AG09309 (cell line): Measurements from ENCODE around the gene FRAS1.

Experiments used
- DNase-seq: peaks from one replicate; pipeline ENCODE4 v3.0.0-alpha.2; 2010; ENCODE audit warnings: low read depth
- H3K4me3 ChIP-seq: 2 replicates; pipeline ENCODE4 v1.5.1; 2011; ENCODE audit warnings: mild to moderate bottlenecking, low read depth, low read length, moderate library complexity; ENCODE audit not compliant: control insufficient read depth
- CTCF ChIP-seq: IDR thresholded peaks from 2 replicates; pipeline ENCODE4 v1.5.1; 2011; ENCODE audit warnings: mild to moderate bottlenecking, low read depth, low read length, inconsistent platforms; ENCODE audit not compliant: insufficient read depth, control insufficient read depth; ENCODE audit errors: missing control alignments

Gene FRAS1

GRCh38 chr4:78417603-78418002 is 360.5 kb downstream of the FRAS1 start:
- H3K4me3 ChIP-seq, result no peak overlapping the region
- no peak for DNase-seq
- TF ChIP-seq CTCF, result no peak

GRCh38 chr4:78418406-78418805 is 361.3 kb downstream of the FRAS1 start:
- no peak for DNase-seq
- TF ChIP-seq CTCF, result no peak
- H3K4me3 ChIP-seq, result no peak overlapping the region

GRCh38 chr4:78423790-78424189 is 366.7 kb downstream of the FRAS1 start:
- TF ChIP-seq CTCF, result no peak
- H3K4me3 ChIP-seq, result no peak overlapping the region
- no peak for DNase-seq

GRCh38 chr4:78424461-78424860 is 367.3 kb downstream of the FRAS1 start:
- H3K4me3 ChIP-seq, result no peak overlapping the region
- DNase-seq, result no peak
- TF ChIP-seq CTCF, result no peak

GRCh38 chr4:78426972-78427371 is 369.8 kb downstream of the FRAS1 start:
- TF ChIP-seq CTCF, result no peak
- no peak overlapping the region for H3K4me3 ChIP-seq
- DNase-seq, result no peak

GRCh38 chr4:78428996-78429395 is 371.9 kb downstream of the FRAS1 start:
- TF ChIP-seq CTCF, result no peak
- no peak overlapping the region for H3K4me3 ChIP-seq
- no peak for DNase-seq

- no peak for TF ChIP-seq CTCF
- no peak overlapping the region for H3K4me3 ChIP-seq
- DNase-seq, result no peak
Observed at GRCh38 chr4:78432896-78433295, 375.8 kb downstream of the FRAS1 start.
